Stimulated activated CD8-positive, alpha-beta memory T cell treated with anti-CD3 and anti-CD28 coated beads, Interleukin-2, amount 100 ng/mL, for 48 hours (primary cell): Measurements from ENCODE around the gene SFXN2.
A peak's percentile ranks its signal among the peaks of the same experiment; 100 is the strongest.
"Not testable (repeated sequence)": the region's sequence is repeated elsewhere in the genome, so short reads cannot be mapped to it uniquely, and the experiment has no call there.

ENCODE experiments used
- DNase-seq, 2 donors: peaks; one replicate each; pipeline ENCODE4 v3.0.0-alpha.2; 2020; ENCODE audit warnings: low read depth in 2 of 2

The SFXN2 gene

GRCh38 chr10:102679596-102679995 lies 34.8 kb upstream of the SFXN2 start:
- no peak for DNase-seq

DNA sequence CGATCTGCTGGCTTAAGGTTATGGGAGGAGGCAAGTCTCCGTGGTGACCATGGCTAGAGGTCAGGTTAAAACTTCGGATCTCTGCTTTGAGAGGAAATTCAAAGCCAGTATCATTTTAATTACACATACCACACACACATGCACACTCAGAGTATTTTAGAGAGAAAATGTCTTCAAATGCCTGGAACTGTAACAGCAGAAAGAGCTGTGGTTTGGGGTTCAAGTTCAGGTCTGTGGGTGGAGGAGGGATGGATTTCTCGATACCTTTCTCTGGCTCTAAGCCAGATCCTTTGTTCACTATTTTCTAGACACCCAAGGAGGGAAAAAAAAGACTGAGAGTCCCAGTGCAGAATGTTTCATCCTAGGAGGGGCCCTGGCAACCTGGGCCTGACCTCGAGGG lies 32.7 kb upstream of the SFXN2 start:
- DNase-seq: no peak

DNA sequence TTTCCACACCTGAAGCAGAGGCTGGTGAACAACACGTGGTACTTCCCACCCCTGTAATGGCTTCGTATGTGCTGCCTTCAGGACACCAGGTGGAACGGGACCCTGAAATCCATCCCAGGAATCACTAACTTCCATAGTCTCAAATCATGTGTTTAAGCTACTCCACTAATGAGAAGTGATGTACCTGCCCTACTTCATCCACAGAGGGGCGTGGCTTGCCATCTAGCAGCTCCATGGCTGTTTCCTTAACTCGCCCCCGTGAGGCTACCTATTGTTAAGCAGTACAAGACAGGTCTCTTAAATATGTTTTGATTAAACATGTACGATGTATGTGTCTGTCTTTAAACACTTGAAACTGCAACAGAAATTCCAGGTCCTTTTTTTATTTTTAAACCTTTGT lies 32.0 kb upstream of the SFXN2 start:
- no peak for DNase-seq

DNA sequence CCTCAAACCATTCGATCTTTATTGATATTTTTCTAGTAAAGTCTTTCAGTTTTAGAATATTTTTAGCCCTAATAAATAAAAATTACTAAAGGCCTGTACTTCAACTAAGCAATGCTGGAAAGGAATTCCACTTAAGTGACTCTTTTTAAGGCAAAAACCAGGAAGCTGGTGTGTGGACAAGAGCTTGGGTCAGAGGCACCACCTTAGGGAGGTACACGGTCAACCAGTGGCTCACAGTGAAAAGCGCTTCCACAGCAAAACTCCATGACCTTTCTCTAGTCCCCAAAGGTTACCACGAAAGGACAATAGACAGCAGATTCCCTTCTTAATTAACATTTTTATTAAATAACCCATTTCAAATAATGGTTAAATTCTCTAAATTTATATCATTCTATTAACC lies 31.5 kb upstream of the SFXN2 start:
- no peak for DNase-seq

DNA sequence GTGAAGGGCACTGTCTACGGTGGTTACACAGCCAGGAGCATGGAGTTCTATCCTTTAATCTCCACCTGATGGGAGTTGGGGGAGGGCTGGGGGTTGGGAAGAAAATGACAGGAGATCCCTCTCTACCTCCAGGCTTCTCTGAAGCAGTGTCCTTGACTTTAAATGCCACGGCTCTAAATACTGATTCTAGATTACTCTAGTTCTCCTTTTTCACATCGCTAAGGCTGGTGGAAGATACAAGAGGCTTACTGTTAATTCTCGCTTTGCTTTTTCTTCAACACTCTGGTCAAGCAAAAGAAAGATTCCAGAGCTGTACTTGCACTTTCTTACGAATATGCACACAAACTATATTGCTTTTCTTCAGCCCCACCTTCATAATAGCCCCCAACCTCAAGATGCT lies 30.7 kb upstream of the SFXN2 start:
- no peak for DNase-seq

DNA sequence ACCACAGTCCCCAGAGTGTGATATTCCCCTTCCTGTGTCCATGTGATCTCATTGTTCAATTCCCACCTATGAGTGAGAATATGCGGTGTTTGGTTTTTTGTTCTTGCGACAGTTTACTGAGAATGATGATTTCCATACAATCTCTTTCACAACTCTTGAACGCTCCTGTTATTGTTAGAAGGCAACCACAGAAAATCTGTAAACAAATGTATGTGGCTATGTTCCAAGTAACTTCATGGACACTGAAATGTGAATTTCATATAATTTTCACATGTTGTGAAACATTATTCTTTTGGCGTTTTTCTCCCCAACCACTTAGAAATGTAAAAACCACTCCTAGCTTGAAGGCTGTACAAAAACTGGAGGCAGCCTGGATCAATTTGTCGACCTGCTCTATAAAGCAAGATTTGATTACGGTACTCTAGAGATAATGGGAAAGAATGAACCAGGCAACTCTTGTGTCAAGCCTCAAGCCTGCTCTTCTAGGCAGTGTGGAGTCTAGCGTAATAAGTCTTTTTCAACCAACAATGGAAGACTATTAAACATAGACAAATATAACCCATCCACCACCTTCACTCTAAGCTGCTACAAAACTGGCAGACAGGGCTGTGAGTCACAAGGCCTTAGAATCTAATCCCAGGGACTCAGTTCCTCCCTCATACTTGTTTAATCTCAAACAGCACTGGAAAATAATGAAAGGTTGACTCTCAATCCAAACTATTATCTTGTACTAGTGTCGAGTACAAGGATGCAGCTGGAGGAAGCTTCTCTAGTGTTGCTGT lies 23.0 kb upstream of the SFXN2 start:
- no peak for DNase-seq

DNA sequence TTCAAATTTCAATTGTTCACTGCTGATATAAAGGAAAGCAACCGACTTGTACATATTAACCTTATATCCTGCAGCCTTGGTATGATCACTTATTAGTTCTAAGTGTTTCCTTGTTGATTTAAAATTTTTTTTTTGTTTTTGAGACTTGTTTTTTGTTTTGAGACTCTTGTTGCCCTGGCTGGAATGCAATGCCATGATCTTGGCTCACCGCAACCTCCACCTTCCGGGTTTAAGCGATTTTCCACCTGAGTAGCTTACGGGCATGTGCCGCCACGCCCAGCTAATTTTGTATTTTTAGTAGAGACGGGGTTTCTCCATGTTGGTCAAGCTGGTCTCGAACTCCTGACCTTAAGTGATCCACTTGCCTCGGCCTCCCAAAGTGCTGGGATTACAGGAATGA lies 19.0 kb upstream of the SFXN2 start:
- DNase-seq: not testable (repeated sequence)

DNA sequence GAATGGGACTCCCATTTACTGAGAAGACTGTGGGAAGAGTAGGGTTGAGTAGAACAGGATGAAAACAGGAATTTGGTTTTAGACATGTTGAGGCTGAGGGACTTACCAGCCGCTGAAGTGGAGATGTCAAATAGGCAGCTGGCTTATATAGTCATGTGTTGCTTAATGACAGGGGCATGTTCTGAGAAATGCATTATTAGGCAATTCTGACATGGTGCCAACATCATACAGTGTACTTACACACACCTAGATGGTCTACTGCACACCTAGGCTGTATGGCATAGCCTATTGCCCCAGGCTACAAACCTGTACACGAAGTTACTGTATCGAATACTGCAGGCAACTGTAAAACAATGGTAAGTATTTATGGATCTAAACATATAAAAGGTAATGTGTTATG lies 17.7 kb upstream of the SFXN2 start:
- DNase-seq: no peak

- no peak for DNase-seq
Observed at GRCh38 chr10:102698894-102699293, 15.5 kb upstream of the SFXN2 start.

GRCh38 chr10:102701272-102701671 lies 13.2 kb upstream of the SFXN2 start:
- no peak for DNase-seq

DNA sequence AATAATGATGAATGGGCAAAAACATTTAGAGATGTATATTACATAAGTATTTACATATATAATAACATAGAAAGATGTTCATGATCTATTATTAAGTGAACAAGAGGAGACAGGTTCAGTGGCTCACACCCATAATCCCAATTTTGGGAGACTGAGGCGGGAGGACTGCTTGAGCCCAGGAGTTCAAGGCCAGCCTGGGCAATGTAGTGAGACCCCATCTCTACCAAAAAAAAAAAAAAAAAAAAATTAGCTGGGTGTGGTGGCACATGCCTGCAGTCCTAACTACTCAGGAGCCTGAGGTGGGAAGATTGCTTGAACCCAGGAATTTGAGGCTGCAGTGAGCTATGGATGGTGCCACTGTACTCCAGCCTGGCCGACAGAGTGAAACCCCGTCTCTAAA lies 12.6 kb upstream of the SFXN2 start:
- DNase-seq: no peak

GRCh38 chr10:102702742-102703141 lies 11.7 kb upstream of the SFXN2 start:
- no peak for DNase-seq

DNA sequence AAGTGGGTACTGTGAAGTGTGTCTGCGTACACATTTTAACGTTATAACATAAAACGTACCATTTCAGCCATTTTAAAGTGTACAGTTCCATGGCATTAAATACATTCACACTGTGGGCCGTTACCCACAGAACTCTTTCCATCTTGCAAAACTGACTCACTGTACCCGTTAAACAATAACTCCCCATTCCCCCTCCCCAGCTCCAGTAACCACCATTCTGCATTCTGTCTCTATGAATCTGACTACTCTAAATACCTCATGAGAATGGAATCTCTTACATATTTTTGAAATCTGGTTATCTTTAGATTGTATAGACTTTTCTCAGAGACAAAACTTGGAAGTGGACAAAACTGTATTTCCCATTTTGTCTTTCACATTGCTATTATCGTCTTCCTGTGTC lies 9.5 kb upstream of the SFXN2 start:
- no peak for DNase-seq

- no peak for DNase-seq
Observed at GRCh38 chr10:102705531-102705930, 8.9 kb upstream of the SFXN2 start.

DNA sequence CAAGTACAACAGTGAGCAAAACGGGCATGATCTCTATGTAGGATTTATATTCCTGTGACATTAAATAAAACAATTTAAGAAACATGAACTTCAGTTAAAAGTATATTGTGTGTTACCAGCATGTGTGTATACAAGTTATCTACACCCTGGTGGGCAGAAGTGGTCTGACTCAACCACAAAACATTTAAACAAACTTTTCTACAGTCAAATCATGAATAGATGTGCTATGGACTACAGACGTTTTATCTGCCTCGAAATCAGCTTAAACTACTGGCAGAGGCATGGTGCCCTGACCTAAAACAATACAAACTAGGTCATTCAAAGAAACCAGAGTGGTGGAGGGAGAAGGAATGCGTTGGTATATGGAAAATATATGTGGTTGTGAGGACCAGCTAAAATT lies 3.8 kb upstream of the SFXN2 start:
- DNase-seq: no peak

- DNase-seq: no peak
Observed at GRCh38 chr10:102712089-102712488, 2.3 kb upstream of the SFXN2 start.

DNA sequence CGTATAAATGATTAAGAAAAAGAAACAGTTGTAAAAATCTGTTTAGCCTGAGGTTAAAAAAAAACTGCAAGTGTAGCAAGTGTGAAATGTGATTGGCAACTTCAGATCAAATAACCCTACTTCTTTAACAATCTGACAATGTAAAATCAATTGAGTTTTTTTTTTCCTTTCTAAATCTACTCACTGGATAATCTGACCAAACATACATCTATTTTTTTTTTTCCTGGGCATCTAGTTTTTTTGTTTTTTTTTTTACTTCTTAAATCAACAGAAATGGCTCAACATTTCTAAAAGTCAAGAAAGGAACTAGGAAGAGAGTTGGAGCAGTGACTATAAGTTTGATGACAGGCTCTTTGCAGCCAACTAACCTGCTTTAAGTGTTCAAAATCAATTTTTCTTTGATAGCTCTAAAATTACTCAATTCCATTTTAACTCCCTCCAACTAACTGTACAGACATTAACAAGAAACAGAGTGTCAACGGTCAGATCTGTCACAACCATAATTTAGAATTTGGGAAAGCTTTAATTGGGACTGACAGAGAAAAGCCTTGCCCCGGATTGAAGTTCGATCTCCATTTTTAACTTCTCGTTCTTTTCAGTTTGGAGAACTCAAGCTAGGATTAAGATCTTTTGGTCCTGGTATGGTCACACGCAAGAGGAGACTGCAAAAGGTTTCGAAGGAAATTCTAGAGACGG lies 1.4 kb upstream of the SFXN2 start:
- no peak for DNase-seq

- no peak for DNase-seq
Observed at GRCh38 chr10:102713539-102713813, 960 bp upstream of the SFXN2 start.

DNA sequence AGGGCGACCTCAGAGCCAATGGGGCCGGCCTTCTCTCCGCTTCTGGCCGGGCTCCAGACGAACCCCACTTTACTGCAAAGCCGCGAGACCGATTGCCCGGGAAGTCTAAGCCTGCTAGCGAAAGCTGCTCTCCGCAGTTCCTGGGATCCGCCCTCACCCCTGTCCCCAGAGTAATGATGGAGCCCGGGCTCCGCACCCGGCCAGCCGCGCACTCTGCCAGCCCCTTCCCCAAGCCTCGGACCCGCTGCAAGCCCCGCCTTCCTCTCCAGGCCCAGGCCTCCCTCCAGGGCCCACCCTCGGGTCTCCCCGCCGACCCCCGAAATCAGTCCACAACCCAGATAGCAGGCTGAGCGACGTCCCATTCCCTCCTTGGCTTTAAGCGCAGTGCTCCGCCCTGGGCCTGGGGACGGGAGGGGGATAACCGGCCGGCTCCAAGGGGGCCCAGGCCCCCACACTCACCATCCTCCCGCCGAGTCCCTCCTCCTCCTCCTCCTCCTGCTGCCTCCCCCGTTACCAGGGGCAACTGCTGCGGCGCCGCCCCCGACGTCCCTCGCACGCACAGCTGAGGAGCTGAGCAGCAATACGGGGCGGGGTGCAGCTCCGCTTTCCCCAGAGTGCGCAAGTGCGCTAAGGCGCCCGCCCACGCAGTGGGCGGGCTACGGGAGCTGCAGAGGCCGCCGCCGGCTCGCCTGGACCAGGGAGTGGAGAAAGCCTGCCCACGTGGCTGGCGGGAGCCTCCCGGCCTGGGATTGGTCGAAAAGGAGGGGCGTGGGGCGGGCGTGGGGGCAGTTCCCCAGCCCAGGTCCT lies 419 bp upstream of the SFXN2 start, which contains the start of gene ARL3:
ARL3 (minus strand) TSS at position 584 of the 807 bp plus-strand sequence; CDS start at position 462, 122 bp downstream.
- DNase-seq: peak; percentile 96 to 99

GRCh38 chr10:102715880-102716279 lies 1.4 kb downstream of the SFXN2 start:
- no peak for DNase-seq

DNA sequence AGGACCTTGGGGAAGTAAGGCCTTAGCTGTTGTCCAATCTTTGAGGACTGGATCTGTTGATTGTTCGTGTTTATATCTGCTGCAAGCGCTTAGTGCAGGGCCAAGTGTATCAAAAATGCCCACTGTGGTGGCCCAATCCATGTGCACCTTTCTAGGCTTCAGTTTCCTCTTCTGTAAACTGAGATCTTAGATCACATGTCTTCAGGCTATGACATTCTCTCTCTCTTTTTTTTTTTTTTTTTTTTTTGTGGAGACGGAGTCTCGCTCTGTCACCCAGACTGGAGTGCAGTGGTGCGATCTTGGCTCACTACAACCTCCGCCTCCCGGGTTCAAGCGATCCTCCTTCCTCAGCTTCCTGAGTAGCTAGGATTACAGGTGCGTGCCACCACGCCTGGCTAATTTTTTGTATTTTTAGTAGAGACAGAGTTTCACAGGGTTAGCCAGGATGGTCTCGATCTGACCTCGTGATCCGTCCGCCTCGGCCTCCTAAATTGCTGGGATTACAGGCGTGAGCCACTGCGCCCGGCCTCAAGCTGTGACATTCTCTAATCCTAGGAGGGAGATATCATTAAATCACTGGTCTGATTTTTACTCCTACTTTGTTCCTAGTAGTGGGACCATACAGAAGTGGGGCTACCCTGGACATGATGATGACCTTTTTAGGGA lies 2.6 kb downstream of the SFXN2 start:
- DNase-seq: not testable (repeated sequence)

DNA sequence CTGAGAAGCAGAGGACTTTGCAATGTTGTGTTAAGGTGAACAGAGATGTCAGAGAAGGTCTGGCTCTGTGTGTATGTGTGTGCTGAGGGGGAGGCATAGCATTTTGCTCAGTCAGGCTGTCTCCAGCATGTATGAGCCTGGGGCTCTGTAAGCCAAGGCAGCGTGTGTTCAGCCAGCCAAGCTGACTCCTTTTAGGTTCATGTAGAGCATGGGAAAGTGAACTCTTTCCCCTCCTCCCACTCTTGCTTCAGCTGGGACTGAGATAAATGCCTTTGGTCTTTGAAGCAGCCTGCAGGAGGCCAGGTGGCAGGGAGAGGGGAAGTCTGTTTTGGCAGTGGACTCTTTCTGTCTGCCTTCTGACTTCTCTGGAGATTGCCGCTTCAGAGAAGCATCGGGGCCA lies 3.8 kb downstream of the SFXN2 start:
- DNase-seq: no peak
